Brain microvascular endothelial cell (primary cell): ENCODE results near the gene CLEC4E.
"Not testable (repeated sequence)": the region's sequence is repeated elsewhere in the genome, so short reads cannot be mapped to it uniquely, and the experiment has no call there.

Source experiments
- DNase-seq: peaks from one replicate; pipeline ENCODE4 v3.0.0-alpha.2; 2020
- H3K27ac ChIP-seq: fragments of 250-450 bp; sonication (Bioruptor Pico); 2 replicates; pipeline ENCODE4 v1.5.1; 2020; ENCODE audit warnings: mild to moderate bottlenecking, moderate library complexity
- H3K27me3 ChIP-seq: fragments of 250-450 bp; sonication (Bioruptor Pico); replicated peaks from 2 replicates; pipeline ENCODE4 v1.5.1; 2020; ENCODE audit warnings: mild to moderate bottlenecking
- H3K36me3 ChIP-seq: fragments of 250-450 bp; sonication (Bioruptor Pico); replicated peaks from 2 replicates; pipeline ENCODE4 v1.5.1; 2020; ENCODE audit warnings: mild to moderate bottlenecking
- H3K4me3 ChIP-seq: 2 replicates; pipeline ENCODE4 v1.5.1; 2011; ENCODE audit warnings: low read depth, mild to moderate bottlenecking, control low read depth, low read length, moderate library complexity
- CTCF ChIP-seq: IDR thresholded peaks from 2 replicates; pipeline ENCODE4 v1.5.1; 2011; ENCODE audit warnings: low read depth, mild to moderate bottlenecking, moderate library complexity, low read length, control low read depth, inconsistent platforms; ENCODE audit errors: missing control alignments
- in situ Hi-C: cut with HindIII; loops from 2 replicates; pipeline ENCODE4 v1.10.0; 2017; ENCODE audit warnings: low sequenced_read_pairs, low pct_ligation_motif_present

Gene CLEC4E

GRCh38 chr12:8572507-8572906 lies 31.8 kb upstream of the CLEC4E start:
- no peak for TF ChIP-seq CTCF
- no peak overlapping the region for H3K27ac ChIP-seq
- H3K27me3 ChIP-seq: no peaks in the 10 kb centered on the region

DNA sequence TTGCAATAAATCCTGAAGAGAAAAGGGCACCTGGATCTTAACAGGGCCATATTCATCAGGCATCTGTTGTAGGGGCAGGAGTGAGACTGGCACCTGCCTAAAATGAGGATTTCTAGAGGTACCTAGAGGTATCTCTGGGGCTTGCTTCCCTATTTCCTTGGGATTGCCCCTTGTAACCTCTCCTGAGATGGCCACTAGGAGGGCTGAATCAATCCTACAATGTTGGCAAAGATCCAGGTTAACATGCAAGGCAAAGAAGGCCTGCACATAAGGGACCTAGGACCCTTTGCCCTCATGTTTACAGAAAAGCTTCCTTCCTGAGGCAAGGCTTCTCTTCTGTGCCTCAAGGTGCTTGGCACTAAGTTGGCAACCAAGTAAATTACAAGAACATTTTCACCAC lies 25.8 kb upstream of the CLEC4E start:
- Histone ChIP-seq H3K27ac (no peak overlapping the region), H3K27me3 (no peaks in the 10 kb centered on the region), H3K4me3 (no peak overlapping the region), H3K36me3 (no peaks in the 10 kb centered on the region)
- in situ Hi-C loops: no loop called here
- no peak for DNase-seq
- peak; percentile 1 for TF ChIP-seq CTCF

More at GRCh38 chr12:8572507-8572906, 31.8 kb upstream of the CLEC4E start:
- no peak overlapping the region for H3K4me3 ChIP-seq
- DNase-seq: no peak
- in situ Hi-C loops: no loop called here
- H3K36me3 ChIP-seq: no peaks in the 10 kb centered on the region

- H3K36me3 ChIP-seq, H3K27ac ChIP-seq, DNase-seq, H3K4me3 ChIP-seq, in situ Hi-C loops, H3K27me3 ChIP-seq: not testable (repeated sequence)
Measured at GRCh38 chr12:8566052-8566451, 25.3 kb upstream of the CLEC4E start.

DNA sequence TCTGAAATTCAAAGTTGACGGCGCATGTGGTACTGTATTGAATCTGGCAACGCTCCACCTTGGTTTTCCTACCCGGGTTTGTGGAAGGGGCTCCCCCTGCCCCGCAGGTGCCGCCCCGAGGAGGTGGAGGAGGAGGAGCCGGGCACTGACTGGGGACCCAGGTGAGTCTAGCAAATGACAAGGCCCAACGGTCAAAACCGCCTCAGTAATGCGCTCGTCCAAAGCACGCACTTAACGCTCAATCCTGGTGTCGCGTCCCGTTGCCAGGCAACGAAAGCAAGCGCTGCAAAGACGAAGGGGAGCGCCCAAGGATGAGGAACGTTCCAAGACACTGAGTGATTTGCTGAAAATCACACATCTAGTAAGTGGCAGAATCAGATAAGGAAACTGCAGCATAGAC lies 24.0 kb upstream of the CLEC4E start:
- no peak for TF ChIP-seq CTCF
- Histone ChIP-seq H3K36me3 (no peaks in the 10 kb centered on the region), H3K27me3 (no peaks in the 10 kb centered on the region), H3K27ac (no peak overlapping the region), H3K4me3 (no peak overlapping the region)
- in situ Hi-C loops: no loop called here
- DNase-seq: no peak

DNA sequence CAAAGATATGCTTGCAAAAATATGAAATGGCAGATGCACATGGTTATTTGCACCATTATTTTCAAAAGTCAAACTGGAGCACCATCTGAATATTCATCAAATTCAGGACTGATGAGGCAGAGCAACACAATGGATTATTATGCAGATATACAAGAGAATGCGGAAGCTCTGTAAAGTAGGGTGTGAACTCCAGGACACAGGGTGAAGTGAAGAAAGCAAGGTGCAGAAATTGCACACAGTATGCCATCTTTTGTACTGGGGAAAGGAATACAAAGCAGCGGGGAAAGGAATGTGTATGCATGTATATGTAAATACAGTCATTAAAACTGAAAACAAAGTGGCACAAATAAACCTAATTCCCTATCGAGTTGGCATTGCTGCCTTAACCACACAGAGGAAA lies 22.7 kb upstream of the CLEC4E start:
- DNase-seq: no peak
- in situ Hi-C loops: no loop called here
- no peak for TF ChIP-seq CTCF
- H3K4me3 ChIP-seq: no peak overlapping the region
- H3K36me3 ChIP-seq: no peaks in the 10 kb centered on the region
- no peak overlapping the region for H3K27ac ChIP-seq
- H3K27me3 ChIP-seq: no peaks in the 10 kb centered on the region

GRCh38 chr12:8562310-8562709 lies 21.6 kb upstream of the CLEC4E start:
- Histone ChIP-seq H3K4me3 (no peak overlapping the region), H3K27ac (no peak overlapping the region), H3K27me3 (no peaks in the 10 kb centered on the region), H3K36me3 (no peaks in the 10 kb centered on the region)
- DNase-seq: no peak
- in situ Hi-C loops: no loop called here
- TF ChIP-seq CTCF: no peak

DNA sequence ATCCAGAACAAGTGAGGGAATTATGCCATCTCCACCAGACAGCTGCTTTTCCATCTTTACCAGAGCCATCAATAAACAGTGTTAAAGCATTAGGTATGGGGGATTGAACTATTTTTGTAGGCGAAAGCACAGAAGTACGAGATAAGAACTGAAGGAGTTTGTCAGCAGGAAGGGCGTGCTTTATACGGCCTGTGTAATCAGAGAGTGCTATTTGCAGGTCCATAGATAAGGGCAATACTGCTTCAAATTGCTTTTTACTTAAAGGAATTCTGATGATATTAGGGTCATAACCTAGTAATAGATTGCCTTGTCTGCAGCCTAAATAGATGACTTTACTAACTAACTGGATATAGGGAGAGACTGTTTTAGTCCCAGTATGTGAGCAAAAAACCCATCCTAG lies 20.3 kb upstream of the CLEC4E start:
- no peak overlapping the region for H3K4me3 ChIP-seq
- H3K36me3 ChIP-seq: no peaks in the 10 kb centered on the region
- DNase-seq: no peak
- TF ChIP-seq CTCF: no peak
- H3K27me3 ChIP-seq: no peaks in the 10 kb centered on the region
- H3K27ac ChIP-seq: no peak overlapping the region
- in situ Hi-C loops: no loop called here
